C4-2B (cell line): ENCODE data around the gene SUPT4H1.
A peak's percentile ranks its signal among the peaks of the same experiment; 100 is the strongest.

Experiments
- H3K27ac ChIP-seq: fragments of 450-650 bp; 2 replicates; pipeline ENCODE4 v1.5.1; 2017
- ZFX ChIP-seq: fragments of 450-650 bp; IDR thresholded peaks from 2 replicates; pipeline ENCODE4 v1.6.1; 2017
- TF ChIP-seq, protein P1 (sequence below): fragments of 450-650 bp; conservative IDR thresholded peaks from 2 replicates; pipeline ENCODE4 v1.5.1; 2017; ENCODE audit warnings: mild to moderate bottlenecking

SUPT4H1 gene

DNA sequence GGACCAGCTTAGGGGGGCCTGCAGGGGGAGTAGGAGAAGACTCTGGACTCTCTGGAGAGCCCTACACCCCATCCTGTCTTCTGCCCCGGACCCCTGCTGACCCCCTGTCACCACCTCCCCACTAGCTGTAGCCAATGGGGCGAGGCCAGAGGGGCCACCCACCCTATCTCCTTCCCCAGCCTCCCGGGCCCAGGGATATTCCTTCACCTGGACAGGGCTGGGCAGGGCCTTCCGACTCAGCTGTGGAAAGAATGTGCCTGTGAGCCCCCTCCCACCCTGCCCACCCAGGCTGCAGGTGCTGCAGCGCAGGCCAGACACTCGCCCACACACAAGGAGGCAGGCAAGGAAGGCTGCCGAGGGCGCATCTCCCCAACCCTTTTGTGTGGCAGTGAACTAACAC, 46.4 kb downstream of the SUPT4H1 start:
- no peak overlapping the region for H3K27ac ChIP-seq
- TF ChIP-seq, protein P1, sequence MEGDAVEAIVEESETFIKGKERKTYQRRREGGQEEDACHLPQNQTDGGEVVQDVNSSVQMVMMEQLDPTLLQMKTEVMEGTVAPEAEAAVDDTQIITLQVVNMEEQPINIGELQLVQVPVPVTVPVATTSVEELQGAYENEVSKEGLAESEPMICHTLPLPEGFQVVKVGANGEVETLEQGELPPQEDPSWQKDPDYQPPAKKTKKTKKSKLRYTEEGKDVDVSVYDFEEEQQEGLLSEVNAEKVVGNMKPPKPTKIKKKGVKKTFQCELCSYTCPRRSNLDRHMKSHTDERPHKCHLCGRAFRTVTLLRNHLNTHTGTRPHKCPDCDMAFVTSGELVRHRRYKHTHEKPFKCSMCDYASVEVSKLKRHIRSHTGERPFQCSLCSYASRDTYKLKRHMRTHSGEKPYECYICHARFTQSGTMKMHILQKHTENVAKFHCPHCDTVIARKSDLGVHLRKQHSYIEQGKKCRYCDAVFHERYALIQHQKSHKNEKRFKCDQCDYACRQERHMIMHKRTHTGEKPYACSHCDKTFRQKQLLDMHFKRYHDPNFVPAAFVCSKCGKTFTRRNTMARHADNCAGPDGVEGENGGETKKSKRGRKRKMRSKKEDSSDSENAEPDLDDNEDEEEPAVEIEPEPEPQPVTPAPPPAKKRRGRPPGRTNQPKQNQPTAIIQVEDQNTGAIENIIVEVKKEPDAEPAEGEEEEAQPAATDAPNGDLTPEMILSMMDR, result no peak
- TF ChIP-seq ZFX, result no peak

DNA sequence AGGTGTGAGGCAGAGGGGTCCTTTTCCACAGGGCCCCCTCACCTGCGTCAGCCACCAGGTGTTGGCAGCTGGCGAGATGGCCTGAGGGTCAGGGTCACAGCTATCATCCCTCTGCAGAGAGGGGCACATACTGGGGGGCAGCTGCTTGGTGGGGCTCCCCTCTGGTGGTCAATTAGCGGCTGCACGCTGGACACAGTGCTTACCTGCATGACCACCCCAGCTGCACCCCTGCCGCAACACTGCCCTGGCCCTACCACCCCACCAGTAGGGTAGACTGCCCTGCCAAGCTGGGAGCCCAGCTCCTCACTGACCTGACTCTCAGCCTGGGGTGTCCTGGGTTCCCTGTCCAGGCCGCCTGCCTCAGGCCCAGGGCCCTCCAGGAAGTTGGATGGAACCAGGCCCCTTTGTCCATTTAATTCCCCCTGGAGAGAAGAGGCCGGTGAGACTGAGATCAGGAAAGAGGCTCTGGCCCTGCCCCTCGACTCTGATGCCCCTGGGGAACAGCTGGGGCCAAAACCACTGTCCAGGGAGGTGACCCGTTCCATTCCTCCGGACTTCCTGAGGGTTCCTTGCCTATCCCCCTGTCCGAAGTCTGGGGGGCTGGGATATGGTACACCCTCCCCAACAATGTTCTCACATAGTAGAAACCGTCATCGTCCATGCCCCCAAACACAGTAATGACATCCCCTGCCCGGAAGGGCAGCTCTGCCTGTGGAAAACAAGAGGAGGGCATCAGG, 47.1 kb downstream of the SUPT4H1 start:
- TF ChIP-seq ZFX, result no peak
- TF ChIP-seq, protein P1, result no peak
- H3K27ac ChIP-seq, result no peak overlapping the region

DNA sequence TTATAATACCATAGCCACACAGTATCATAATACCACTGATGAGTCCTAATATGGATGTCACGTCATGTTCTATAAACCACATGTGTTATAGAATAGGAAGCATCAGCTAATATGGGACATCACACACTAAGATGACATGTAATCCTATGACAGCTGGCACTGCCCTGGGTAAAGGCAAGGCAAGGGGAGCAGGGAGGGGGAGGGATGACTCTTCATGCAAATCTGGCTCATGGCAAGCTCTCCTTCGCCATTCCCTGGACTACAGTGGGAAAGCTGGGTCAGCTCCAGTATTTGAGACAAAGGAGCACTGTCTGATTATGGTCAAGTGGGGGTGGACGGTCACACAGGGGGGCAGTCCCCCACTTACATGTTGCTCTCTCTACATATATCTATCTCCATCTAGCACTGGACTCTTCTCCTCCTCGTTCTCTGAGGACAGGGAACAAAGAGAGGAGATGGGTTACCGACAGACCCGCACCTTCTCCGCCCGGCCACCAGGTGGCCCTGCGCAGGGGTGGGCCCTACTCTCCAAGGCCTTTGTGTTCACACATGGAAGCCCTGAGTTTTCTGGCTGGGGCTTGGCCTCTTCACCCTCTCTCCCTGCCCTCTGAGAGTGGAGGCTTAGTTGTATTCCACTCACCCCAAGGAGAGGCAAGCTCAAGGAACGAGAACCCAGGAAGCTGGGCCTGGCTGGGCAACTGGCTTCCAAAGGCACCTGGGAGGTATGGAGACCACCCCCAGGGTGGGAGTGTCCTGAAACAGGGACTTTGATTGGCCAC, 47.8 kb downstream of the SUPT4H1 start:
- no peak overlapping the region for H3K27ac ChIP-seq
- TF ChIP-seq ZFX, result no peak
- TF ChIP-seq, protein P1, result peak; percentile 94

DNA sequence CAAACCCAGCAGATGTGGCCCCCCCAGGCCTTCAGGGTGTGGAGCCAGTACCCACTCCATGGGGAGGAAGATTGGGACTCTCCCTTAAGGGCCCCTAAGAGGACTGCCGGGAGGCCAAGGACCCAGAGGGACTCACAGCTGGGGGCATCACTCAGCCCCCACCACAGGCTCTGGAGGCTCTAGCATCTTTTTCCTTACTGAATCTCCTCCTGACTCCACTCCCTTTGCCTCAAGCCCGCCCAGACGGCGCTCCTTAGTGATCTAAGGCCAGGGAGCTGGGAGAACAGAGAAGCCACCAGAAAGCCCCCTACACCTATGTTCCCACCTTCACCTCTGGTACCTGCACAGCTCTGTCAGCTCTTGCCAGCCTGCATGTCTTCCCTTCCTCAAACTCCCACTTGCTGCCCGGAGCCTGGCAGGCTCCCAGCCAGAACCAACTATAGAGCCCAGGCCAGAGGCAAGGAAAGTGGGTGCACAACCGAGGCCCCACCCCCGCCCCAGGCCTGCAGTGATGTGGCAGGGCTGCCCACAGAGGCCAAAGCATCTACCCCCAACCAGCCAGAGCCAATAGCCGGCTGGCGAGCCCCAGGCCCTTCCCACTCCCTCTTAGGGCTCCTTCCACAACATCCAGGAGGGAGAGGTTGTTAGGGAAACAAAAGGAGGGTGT, 48.9 kb downstream of the SUPT4H1 start:
- no peak for TF ChIP-seq ZFX
- TF ChIP-seq, protein P1, result no peak
- no peak overlapping the region for H3K27ac ChIP-seq

DNA sequence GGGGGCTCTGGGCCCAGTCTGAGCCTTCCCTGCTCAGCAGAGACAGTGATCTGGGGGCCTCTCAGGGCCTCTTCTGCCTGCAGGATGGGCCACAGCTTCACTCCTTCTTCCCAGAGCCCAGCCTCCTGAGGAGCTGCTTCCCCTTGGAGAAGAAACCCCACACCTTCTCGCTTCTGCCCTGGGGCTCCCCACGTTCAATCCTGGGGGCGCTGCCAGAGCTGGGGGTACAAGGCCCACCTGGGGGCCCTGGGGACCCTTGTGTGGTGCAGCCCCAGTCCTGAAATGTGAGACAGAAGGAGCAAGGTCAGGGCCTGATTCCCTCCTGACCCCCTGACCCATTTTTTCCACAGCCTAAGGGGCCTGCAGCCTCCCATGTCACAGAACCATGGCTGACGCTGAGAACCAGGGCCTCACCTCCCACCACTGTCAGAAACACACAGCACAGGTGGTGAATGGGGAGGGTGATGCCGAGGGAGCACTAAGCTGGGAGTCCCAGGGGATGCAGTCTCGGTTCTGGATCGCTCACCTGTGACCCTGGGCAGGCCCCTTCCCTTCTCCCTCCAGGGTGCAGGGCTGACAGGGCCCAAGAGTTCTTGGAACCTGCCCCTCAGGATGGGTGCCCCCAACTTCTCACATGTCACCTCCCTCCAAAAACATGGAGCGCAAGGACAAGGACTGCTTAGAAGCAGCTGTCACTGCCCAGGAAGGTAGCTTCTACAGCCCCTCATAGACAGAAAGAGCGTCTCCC, 49.7 kb downstream of the SUPT4H1 start:
- no peak overlapping the region for H3K27ac ChIP-seq
- TF ChIP-seq, protein P1, result no peak
- no peak for TF ChIP-seq ZFX

DNA sequence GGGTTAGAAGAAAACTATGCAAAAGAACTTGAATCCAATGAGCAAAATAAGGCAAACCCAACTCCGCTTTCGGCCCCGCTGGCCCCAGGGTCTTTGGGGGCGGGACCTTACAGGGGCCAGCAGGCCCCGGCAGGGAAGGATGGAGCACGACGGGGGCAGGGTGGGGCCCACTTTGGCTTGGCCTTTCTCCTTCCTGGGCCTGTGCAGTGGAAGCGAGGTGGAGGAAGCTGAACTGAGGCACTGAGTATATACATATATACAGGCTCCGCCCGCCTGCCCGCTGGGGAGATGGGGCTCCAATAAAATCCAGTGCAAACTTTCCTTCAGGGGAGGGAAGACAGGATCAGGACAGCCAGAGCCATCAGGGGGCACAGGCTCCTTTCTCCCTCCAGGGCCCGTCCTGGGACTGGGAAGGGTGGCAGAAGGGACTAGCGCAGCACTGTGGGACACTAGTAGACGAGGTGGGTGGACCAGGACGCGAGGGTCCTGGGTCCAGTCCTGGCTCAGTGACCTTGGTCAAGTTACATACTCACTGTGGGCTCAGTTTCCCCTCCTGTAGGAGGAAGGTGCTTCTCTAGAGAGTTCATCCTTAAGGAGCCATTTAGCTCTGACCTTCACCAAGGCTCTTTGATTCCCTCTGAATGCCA, 50.4 kb downstream of the SUPT4H1 start:
- no peak for TF ChIP-seq ZFX
- TF ChIP-seq, protein P1, result no peak
- H3K27ac ChIP-seq, result no peak overlapping the region
